Jurkat, Clone E6-1 (cell line): Measurements from ENCODE around the gene COA1.
"Not testable (repeated sequence)": the region's sequence is repeated elsewhere in the genome, so short reads cannot be mapped to it uniquely, and the experiment has no call there.

ENCODE experiments used
- DNase-seq: peaks from one replicate; pipeline ENCODE4 v3.0.0-alpha.2; 2011; ENCODE audit warnings: low read depth, low spot score
- H3K4me3 ChIP-seq: 2 replicates; pipeline ENCODE4 v1.5.1; 2011; ENCODE audit warnings: mild to moderate bottlenecking, low read length, control low read depth, moderate library complexity

The COA1 gene

DNA sequence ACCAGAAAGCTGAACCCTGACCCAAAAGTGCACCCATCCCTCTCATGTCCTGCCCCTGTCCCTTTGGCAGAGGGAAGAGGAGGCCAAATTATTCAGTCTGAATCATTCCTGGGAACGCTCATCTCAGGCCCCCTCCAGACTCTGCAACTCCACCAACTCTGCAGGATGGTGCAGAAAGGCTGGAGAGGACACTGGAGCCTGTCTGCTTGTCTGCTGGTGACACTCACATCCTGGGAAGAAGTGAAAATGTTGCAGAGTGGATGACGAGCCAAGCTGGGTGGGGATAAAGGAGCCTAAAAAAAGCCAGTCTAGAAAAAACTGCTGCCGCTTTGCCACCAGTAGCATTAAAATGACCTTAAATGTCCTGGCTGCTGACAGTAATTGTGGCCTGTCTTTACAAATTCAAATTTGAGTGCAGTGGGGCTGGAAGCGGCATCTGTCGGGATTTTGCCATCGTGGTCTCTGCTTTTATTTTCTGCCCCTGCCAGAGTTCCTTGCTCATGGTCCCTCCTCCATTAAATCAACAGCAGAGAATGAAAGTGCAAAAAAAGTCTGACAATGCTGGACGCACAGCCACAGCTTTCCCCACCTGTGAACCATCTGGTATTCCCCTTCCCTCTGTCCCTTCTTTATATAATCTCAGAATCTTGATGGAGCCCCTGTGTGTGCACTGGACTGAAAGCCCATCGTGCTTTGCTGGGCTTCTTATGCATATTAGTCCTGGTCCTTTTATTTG, 82.6 kb downstream of the COA1 start:
- no peak overlapping the region for H3K4me3 ChIP-seq
- no peak for DNase-seq

DNA sequence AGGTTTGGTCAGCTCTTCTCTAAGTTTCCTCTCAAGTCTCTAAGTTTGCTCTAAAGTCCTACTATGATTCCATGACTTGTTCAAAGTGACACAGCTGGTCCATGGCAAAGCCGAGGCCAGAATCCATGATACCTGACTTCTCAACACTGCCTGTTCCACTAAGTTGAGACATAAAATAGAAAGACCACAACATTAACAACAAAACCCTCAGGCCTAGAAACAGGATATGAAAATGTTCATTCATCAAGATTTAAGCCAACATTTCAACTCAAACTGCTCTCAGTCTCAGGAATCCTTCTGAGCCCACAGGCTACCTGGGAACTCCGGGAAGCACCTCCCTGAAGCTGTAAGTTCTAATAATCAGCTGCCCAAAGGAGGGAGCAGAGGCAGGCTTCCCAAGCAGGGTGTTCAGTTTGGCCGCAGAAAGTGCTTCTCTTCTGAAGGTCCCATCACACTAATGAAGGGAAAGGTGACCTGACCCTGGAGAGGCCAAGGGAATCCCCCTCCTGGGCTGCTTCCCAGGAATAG, 83.6 kb downstream of the COA1 start:
- DNase-seq = no peak
- no peak overlapping the region for H3K4me3 ChIP-seq

GRCh38 chr7:43643846-43644245, 85.5 kb downstream of the COA1 start:
- no peak for DNase-seq
- no peak overlapping the region for H3K4me3 ChIP-seq

DNA sequence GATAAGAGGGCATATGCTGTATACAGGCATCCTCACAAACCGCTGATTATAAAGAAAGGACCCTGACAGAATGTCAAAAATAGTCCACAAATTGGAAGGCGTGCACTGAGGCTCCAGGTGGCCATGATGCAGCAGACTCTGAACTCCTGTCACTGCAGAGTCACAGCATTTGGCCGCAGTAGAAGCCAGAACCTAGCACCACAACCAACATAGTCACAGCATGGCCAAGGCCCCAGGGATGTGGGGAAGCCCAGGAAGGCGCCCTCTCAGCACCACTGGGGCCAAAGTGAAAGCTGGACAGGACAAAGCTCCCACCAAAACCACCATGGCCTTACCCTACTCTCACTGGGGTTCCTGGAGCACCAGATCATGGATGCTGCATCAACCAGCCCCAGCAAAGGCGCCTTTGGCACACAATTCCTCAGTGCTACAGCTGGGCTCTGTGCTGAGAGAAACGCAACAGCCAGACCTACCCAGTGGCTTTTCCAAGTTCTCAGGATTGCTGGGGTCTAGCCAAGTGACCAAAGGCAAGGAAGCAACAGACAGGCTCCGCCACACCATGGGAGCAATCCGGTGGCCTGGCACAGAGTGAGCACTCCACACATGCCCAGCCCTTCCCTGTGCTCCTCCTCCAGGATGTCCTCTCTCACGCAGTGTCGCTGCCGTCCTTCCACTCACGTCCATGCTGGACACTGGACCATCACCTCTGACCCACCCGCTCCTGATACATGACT, 86.3 kb downstream of the COA1 start:
- no peak for DNase-seq
- no peak overlapping the region for H3K4me3 ChIP-seq

DNA sequence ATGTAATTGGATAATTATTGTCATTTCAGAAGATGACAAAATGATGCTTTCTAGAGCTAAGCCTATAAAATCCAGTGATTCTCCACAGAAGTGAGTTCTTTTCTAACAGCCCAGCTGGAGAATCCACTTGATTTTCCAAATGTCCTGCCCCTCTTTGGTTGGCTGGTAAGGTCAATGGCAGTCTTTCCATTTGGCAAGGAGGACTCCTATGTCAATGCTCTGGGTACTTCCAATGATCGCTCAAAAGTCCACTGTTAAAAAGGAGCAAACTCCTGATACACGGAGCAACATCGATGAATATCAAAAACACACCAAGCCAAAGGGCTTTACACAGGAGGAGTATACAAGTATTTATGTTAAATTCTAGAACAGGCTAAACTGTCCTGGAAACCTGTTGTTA, 88.6 kb downstream of the COA1 start:
- no peak overlapping the region for H3K4me3 ChIP-seq
- no peak for DNase-seq

DNA sequence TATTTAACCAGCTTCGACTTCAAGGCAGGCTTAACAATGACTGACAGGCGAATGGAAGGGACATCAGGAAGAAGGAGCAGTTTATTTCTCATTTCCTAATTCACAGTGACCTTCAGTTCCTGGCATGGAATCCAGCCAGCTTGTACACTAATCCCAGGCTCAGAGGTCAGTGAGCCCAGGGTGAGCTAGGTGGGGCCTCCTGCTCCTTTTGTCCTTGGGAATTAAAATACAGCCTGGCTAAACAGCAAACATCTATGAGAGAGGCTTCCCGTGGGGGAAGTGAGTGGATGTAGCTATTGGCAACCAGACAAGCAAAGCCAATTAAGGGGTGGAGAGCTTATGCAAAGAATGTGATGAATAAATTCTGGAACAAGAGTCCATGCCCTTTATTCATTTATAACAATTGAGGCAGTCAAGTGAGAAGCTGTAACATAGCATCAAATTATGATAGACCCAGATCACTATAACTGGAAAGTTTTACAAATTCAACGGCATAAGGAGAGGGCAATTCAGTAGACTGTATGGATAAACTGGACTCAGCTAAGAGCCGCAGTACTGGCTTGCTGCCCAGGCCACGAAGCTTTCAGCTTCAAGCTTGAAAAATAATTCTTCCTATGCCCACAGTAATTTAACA, 89.3 kb downstream of the COA1 start:
- no peak for DNase-seq

GRCh38 chr7:43637114-43637806, 92.1 kb downstream of the COA1 start:
- DNase-seq = no peak
- H3K4me3 ChIP-seq = no peak overlapping the region

More for the DNA sequence above, 89.3 kb downstream of the COA1 start:
- no peak overlapping the region for H3K4me3 ChIP-seq

DNA sequence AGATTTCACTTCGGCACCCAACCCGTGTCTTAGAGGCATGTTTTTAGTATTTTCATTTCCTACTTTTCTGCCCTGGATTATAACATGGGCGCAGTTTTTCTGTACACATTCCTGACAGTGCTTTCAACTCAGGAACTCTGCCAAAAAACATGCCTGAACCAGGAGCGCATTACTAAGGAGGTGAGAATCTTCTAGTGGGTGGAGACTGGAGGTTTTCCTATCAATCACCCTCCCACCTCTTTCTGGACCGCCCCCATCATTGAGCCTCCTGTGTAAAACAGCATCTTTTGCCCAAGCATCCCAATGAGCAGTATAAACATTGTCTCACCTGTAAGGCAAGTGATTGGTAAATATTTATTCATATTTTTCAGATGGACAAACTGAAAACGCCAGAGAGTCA, 93.2 kb downstream of the COA1 start:
- no peak for DNase-seq
- no peak overlapping the region for H3K4me3 ChIP-seq

GRCh38 chr7:43634384-43634783, 94.9 kb downstream of the COA1 start:
- DNase-seq = no peak
- no peak overlapping the region for H3K4me3 ChIP-seq

DNA sequence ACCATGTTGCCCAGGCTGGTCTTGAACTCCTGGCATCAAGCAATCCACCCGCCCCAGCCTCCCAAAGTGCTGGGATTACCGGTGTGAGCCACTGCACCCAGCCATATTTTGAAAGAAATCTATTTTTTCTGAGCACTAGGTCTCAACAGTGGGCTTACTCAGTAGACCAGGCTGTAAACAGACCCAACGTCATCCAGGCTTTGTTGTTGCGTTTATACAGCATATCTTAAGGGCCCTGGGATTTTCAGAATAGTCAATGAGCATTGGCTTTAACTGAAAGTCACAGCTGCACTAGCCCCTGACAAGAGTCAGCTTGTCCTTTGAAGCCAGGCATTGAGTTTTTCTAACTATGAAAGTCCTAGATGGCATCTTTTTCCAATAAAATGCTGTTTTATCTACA, 96.6 kb downstream of the COA1 start:
- no peak for DNase-seq
- H3K4me3 ChIP-seq = no peak overlapping the region

- no peak for DNase-seq
- no peak overlapping the region for H3K4me3 ChIP-seq
These were observed 97.8 kb downstream of the COA1 start for GRCh38 chr7:43631559-43631958.

DNA sequence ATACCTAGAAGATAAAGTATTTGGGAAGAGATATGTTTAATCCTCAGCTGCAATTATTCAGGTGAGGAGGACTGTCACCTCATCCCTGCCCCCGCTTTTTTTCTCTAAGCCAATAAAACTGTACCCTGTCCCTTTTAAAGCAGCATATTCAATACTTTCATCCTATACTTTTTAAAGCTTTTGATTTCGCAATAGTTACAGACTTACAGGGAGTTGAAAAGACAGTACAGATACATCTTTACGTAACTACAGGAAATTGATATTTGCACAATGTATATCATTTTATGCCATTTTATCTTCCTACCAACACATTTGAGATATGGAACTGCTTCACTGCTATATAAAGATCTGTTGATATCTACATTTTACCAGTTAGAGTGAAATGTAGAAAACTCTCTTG, 98.8 kb downstream of the COA1 start:
- no peak for DNase-seq
- H3K4me3 ChIP-seq = no peak overlapping the region

DNA sequence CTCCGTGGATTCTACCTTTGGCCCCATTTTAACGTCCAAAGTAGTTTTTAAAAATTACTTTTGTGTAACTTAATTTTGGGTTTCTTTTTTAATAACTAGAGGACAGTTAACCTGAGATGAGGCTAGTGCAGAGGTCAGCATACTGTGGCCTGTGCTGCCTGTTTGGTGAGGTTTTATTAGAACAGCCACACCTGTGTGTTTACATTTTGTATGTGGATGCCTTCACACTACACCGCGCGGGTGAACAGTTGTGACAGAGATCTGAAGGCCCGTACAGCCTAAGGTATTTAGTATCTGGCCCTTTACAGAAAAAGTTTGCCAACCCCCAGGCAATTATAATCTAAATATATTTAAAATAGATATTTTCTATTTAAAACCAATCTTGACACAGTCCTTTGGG, 99.5 kb downstream of the COA1 start:
- no peak for DNase-seq

GRCh38 chr7:43628431-43628830, 100.9 kb downstream of the COA1 start:
- no peak for DNase-seq

More for the DNA sequence above, 99.5 kb downstream of the COA1 start:
- no peak overlapping the region for H3K4me3 ChIP-seq

GRCh38 chr7:43627798-43628197, 101.5 kb downstream of the COA1 start:
- not testable (repeated sequence) for DNase-seq, H3K4me3 ChIP-seq

More at GRCh38 chr7:43628431-43628830, 100.9 kb downstream of the COA1 start:
- H3K4me3 ChIP-seq = no peak overlapping the region

DNA sequence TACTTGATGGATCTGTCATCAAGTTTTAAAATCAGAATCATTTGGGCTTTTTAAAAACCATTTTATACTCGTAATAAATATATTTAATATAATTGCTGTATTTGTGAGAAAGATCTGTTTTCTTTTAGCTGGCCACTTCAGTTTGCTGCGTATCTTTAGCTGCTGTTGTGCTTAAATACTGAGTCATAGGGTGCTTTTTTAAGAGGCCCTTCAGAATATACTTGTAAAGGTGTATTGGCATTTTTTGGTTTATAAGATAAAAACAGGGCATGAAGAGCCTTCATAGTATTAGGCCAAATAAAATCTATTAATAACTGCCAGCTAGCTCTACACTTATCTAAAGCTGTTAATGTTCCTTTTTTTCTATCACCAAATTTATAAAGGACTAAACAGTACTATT, 102.6 kb downstream of the COA1 start:
- no peak overlapping the region for H3K4me3 ChIP-seq
- DNase-seq = no peak

- H3K4me3 ChIP-seq = no peak overlapping the region
- no peak for DNase-seq
These were observed 103.3 kb downstream of the COA1 start for GRCh38 chr7:43625980-43626379.

DNA sequence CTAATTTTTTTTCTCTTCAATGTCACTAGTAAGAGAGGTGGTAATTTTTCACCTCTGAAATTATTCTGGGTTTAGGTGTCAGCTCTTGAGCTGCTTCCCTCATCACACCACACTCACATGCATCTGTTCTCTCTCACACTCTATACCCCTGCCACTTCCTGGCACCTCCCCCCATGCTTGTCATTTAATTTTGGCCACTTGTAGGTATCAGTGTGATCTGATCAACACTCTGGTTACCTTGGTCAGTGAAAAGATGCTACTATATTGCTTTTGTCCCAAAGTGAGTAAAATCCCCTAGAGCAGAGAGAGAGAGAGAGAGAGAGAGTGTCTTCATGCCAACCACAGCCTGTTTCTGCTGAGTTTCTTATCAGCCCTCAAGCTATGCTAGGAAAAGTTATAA, 103.9 kb downstream of the COA1 start:
- peak; percentile 46 for DNase-seq
- H3K4me3 ChIP-seq = no peak overlapping the region

DNA sequence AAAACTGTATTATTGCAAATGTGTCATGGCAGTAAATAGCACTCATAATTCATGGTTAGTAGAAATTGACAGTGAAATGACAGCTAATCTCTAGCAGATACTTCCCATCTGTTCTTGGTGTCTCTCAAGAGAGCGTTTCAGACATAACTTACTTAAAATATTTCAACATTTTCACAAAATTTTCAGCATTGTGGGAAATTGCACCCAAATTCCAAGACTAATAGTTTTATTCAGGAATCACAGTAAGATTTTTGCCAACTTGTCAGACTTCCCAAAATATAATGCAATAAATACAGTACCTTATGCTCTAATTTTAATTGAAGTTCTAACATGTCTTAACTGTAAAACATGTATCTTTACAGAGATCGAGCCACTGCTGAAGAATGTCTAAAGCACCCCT, 105.2 kb downstream of the COA1 start:
- DNase-seq = no peak
- H3K4me3 ChIP-seq = no peak overlapping the region
